ENCODE results near the gene ADAMTS1. TPM values are rescaled to one million over a fixed set of nuclear protein-coding genes. Genes with fewer than 3 reads are reported as not detected.
A peak's percentile ranks its signal among the peaks of the same experiment; 100 is the strongest.

The ADAMTS1 gene
- total RNA-seq (2022) (1.3 and 1.4 TPM in 2 replicates), Bru-seq, nascent RNA (percentile 61 among the genes with signal in this experiment), BruChase-seq, experiment 1, labeled RNA remaining after a 6-hour chase (percentile 30 among the genes with signal in this experiment), BruChase-seq, experiment 2, labeled RNA remaining after a 2-hour chase (percentile 46 among the genes with signal in this experiment)
- long read RNA-seq, full-length matches to known transcripts: 1 of 1 reads
- long read RNA-seq, partial matches to known transcripts: 0 of 1 reads
- long read RNA-seq, other reads (novel, unspliced or antisense): 0 of 1 reads

DNA sequence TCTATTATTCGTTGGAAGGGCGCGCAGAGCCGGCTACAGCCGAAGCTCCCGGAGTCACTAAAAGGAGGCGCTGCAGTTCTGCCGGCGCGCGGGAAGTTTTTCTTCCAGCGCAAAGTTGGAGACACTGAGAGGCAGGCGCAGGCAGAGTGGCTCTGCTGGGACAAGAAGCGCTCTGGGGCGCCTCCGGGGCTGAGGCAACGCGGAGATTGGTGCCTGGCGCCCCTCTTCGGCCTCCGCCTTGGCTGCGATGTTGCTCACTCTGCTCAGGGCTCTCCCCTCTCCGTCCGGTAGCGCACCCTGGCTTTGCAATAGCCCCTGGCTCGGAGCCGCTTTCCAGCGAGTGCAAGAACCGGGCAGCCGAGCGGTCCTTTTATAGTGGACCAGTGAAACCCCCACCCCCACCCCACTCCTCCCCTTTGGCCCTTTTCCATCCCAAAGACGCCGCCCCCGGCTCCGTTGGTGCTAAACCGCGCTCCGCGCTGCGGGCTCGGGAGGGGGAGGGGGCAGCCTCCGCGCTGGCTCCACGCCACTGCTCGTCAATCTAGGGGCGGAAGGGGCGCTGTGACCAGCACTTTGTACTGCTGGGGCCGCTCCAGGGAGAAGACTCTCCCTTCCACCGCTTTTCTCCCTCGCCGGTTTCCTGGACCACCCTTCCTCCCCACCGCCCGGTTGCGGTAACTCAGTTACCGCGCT, at the start of gene ADAMTS1:
Gene ADAMTS1, minus strand, starts transcription at position 344 of the 693 bp plus-strand sequence. CDS start 455 bp downstream, outside the sequence.
- ChIA-PET POLR2A (interaction anchor here (0.8 to 1.3 kb wide), 3 partner anchors 723 to 852 kb away, joined by 3 read pairs; no protein-coding TSS in a partner anchor), CTCF (interaction anchor here (0.6 to 4.6 kb wide), 25 partner anchors 12 to 1921 kb away, joined by 3 to 29 read pairs (median 4); no protein-coding TSS in a partner anchor)

GRCh38 chr21:26892151-26892550, 46.9 kb upstream of the ADAMTS1 start:
- POLR2A ChIA-PET: no interaction called here
- H3K27ac Mint-ChIP-seq (ENCODE audit: low read depth, unreplicated experiment): no peak overlapping the region
- DNase-seq (ENCODE audit: unreplicated experiment): no peak
- CTCF ChIA-PET: interaction anchor here (0.6 to 1.0 kb wide), 2 partner anchors 9 to 15 kb away, joined by 3 read pairs; no protein-coding TSS in a partner anchor
- H3K9me3 Mint-ChIP-seq (ENCODE audit: unreplicated experiment): no peaks in the 10 kb centered on the region
- no TSS peak for BruUV-seq (replicated peaks)
- no peaks in the 10 kb centered on the region for H3K27me3 Mint-ChIP-seq (ENCODE audit: insufficient read depth, unreplicated experiment)
- TF ChIP-seq, protein P1, sequence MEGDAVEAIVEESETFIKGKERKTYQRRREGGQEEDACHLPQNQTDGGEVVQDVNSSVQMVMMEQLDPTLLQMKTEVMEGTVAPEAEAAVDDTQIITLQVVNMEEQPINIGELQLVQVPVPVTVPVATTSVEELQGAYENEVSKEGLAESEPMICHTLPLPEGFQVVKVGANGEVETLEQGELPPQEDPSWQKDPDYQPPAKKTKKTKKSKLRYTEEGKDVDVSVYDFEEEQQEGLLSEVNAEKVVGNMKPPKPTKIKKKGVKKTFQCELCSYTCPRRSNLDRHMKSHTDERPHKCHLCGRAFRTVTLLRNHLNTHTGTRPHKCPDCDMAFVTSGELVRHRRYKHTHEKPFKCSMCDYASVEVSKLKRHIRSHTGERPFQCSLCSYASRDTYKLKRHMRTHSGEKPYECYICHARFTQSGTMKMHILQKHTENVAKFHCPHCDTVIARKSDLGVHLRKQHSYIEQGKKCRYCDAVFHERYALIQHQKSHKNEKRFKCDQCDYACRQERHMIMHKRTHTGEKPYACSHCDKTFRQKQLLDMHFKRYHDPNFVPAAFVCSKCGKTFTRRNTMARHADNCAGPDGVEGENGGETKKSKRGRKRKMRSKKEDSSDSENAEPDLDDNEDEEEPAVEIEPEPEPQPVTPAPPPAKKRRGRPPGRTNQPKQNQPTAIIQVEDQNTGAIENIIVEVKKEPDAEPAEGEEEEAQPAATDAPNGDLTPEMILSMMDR (IDR thresholded peaks at IDR 0.05; ENCODE audit: unreplicated experiment): no peak
- no peaks in the 10 kb centered on the region for H3K4me1 Mint-ChIP-seq (ENCODE audit: insufficient read depth, unreplicated experiment)
- no peaks in the 10 kb centered on the region for H3K36me3 Mint-ChIP-seq (ENCODE audit: insufficient read depth, unreplicated experiment)
- H3K4me3 Mint-ChIP-seq (ENCODE audit: unreplicated experiment): no peak overlapping the region
- intact Hi-C loops (cut with micrococcal nuclease): no loop called here

More for the DNA sequence above, at the start of gene ADAMTS1:
- no TSS peak for BruUV-seq (replicated peaks)
- Mint-ChIP-seq H3K27me3 (ENCODE audit: insufficient read depth, unreplicated experiment) (peaks cover 29% of the 10 kb centered on the region), H3K27ac (ENCODE audit: low read depth, unreplicated experiment) (no peak within 1 kb of the TSS), H3K9me3 (ENCODE audit: unreplicated experiment) (no peaks in the 10 kb centered on the region), H3K36me3 (ENCODE audit: insufficient read depth, unreplicated experiment) (no peaks in the 10 kb centered on the region), H3K4me1 (ENCODE audit: insufficient read depth, unreplicated experiment) (peaks cover 38% of the 10 kb centered on the region), H3K4me3 (ENCODE audit: unreplicated experiment) (peak within 1 kb of the TSS; percentile 76)
- intact Hi-C loops (cut with micrococcal nuclease): loop anchor here (10.0 kb wide), 1 partner anchor 1790 kb away; no protein-coding TSS in a partner anchor
- DNase-seq (ENCODE audit: unreplicated experiment): peak; percentile 59
- TF ChIP-seq, protein P1 (IDR thresholded peaks at IDR 0.05; ENCODE audit: unreplicated experiment): no peak

DNA sequence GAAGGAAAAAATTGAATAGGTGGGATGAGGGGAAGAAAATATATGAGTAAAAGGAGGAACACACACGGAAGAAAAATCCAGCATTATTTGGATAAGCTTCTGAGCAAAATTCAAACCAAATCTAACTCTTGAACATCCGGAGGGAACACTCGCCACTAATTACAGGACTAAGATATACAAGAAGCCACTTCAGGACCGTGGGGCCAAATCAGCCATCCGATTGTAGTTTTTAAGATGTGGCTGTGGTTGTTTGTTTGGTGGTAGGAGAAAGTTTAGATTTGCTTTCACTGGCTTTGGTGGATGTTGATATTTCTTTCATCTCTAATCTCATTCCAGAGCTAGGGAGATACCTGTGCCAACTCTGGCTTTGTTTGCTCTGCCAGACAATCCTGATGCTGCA, 43.7 kb upstream of the ADAMTS1 start:
- no TSS peak for BruUV-seq (replicated peaks)
- H3K4me1 Mint-ChIP-seq (ENCODE audit: insufficient read depth, unreplicated experiment): no peaks in the 10 kb centered on the region
- no peaks in the 10 kb centered on the region for H3K9me3 Mint-ChIP-seq (ENCODE audit: unreplicated experiment)
- H3K4me3 Mint-ChIP-seq (ENCODE audit: unreplicated experiment): no peak overlapping the region
- ChIA-PET POLR2A (interaction anchor here (0.6 to 0.7 kb wide), 2 partner anchors 469 to 525 kb away, joined by 3 read pairs; no protein-coding TSS in a partner anchor), CTCF (interaction anchor here (0.7 to 1.1 kb wide), 3 partner anchors 21 to 676 kb away, joined by 3 to 4 read pairs (median 3); no protein-coding TSS in a partner anchor)
- H3K27ac Mint-ChIP-seq (ENCODE audit: low read depth, unreplicated experiment): no peak overlapping the region
- intact Hi-C loops (cut with micrococcal nuclease): no loop called here
- H3K36me3 Mint-ChIP-seq (ENCODE audit: insufficient read depth, unreplicated experiment): no peaks in the 10 kb centered on the region
- no peaks in the 10 kb centered on the region for H3K27me3 Mint-ChIP-seq (ENCODE audit: insufficient read depth, unreplicated experiment)
- no peak for DNase-seq (ENCODE audit: unreplicated experiment)
- TF ChIP-seq, protein P1 (IDR thresholded peaks at IDR 0.05; ENCODE audit: unreplicated experiment): no peak

DNA sequence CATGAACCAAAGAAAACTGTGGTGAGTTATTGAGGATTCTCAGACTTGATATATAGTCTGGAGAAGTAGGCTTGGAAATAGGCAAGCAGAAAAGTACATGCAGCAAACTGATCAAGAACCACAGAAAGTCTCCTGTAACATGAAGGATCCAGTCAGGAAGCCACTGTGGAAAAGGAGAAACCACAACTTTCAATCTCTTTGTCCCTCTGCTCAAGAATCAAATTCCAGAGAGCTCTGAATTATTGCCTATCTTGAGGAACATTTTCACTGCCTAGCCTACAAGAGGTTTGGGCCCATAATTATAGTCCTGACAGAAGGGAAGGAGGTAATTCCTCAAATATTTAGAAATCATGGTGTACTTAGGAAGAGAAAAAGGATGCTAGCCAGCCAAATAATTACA, 43.0 kb upstream of the ADAMTS1 start:
- ChIA-PET CTCF (interaction anchor here (0.7 to 1.1 kb wide), 4 partner anchors 21 to 677 kb away, joined by 3 to 4 read pairs (median 3); no protein-coding TSS in a partner anchor), POLR2A (interaction anchor here (0.6 to 0.7 kb wide), 2 partner anchors 470 to 526 kb away, joined by 3 read pairs; no protein-coding TSS in a partner anchor)
- Mint-ChIP-seq H3K9me3 (ENCODE audit: unreplicated experiment) (no peaks in the 10 kb centered on the region), H3K4me1 (ENCODE audit: insufficient read depth, unreplicated experiment) (no peaks in the 10 kb centered on the region), H3K4me3 (ENCODE audit: unreplicated experiment) (no peak overlapping the region), H3K27ac (ENCODE audit: low read depth, unreplicated experiment) (no peak overlapping the region), H3K36me3 (ENCODE audit: insufficient read depth, unreplicated experiment) (no peaks in the 10 kb centered on the region), H3K27me3 (ENCODE audit: insufficient read depth, unreplicated experiment) (no peaks in the 10 kb centered on the region)
- TF ChIP-seq, protein P1 (IDR thresholded peaks at IDR 0.05; ENCODE audit: unreplicated experiment): no peak
- no peak for DNase-seq (ENCODE audit: unreplicated experiment)
- intact Hi-C loops (cut with micrococcal nuclease): no loop called here
- BruUV-seq (replicated peaks): no TSS peak
